Measurements from ENCODE around the gene CDH15. TPM values are rescaled to one million over a fixed set of nuclear protein-coding genes. Genes with fewer than 3 reads are reported as not detected.
"Not testable (repeated sequence)": the region's sequence is repeated elsewhere in the genome, so short reads cannot be mapped to it uniquely, and the experiment has no call there.

Gene CDH15
- total RNA-seq, 2 donors from 2014 or later: 0.12 TPM; not detected in 1

GRCh38 chr16:89222931-89223330 lies 51.4 kb downstream of the CDH15 start:
- no peak for ATAC-seq
- H3K9me3 ChIP-seq (ENCODE audit: control insufficient read depth, low read length, poor library complexity, severe bottlenecking): peaks cover 5% of the 10 kb centered on the region
- H3K27me3 Mint-ChIP-seq: no peaks in the 10 kb centered on the region
- no peak overlapping the region for H3K4me3 Mint-ChIP-seq
- no peak overlapping the region for H3K27ac Mint-ChIP-seq
- DNase-seq: no peak
- H3K4me1 Mint-ChIP-seq: peaks cover 17% of the 10 kb centered on the region
- peaks cover 13% of the 10 kb centered on the region for H3K36me3 Mint-ChIP-seq (ENCODE audit: low read depth)

- H3K27me3 Mint-ChIP-seq: no peaks in the 10 kb centered on the region
Measured at GRCh38 chr16:89224665-89225064, 53.1 kb downstream of the CDH15 start.

GRCh38 chr16:89230255-89230654 lies 58.7 kb downstream of the CDH15 start:
- Mint-ChIP-seq H3K4me3 (no peak overlapping the region), H3K4me1 (peaks cover 1% of the 10 kb centered on the region), H3K36me3 (ENCODE audit: low read depth) (peaks cover 8% of the 10 kb centered on the region), H3K27me3 (no peaks in the 10 kb centered on the region), H3K27ac (no peak overlapping the region)
- ATAC-seq (no peak), DNase-seq (no peak)
- H3K9me3 ChIP-seq (ENCODE audit: control insufficient read depth, low read length, poor library complexity, severe bottlenecking): peaks cover 7% of the 10 kb centered on the region

More at GRCh38 chr16:89224665-89225064, 53.1 kb downstream of the CDH15 start:
- no peak for DNase-seq
- Mint-ChIP-seq H3K27ac (no peak overlapping the region), H3K4me1 (peaks cover 12% of the 10 kb centered on the region), H3K4me3 (no peak overlapping the region), H3K36me3 (ENCODE audit: low read depth) (peaks cover 13% of the 10 kb centered on the region)
- peaks cover 7% of the 10 kb centered on the region for H3K9me3 ChIP-seq (ENCODE audit: control insufficient read depth, low read length, poor library complexity, severe bottlenecking)
- no peak for ATAC-seq

GRCh38 chr16:89232107-89232506 lies 60.6 kb downstream of the CDH15 start:
- no peak overlapping the region for H3K27ac Mint-ChIP-seq

GRCh38 chr16:89233678-89234490 lies 62.3 kb downstream of the CDH15 start:
- no peaks in the 10 kb centered on the region for H3K27me3 Mint-ChIP-seq
- H3K9me3 ChIP-seq (ENCODE audit: control insufficient read depth, low read length, poor library complexity, severe bottlenecking): no peaks in the 10 kb centered on the region
- DNase-seq (no peak), ATAC-seq (no peak)
- no peaks in the 10 kb centered on the region for H3K4me1 Mint-ChIP-seq
- no peak overlapping the region for H3K4me3 Mint-ChIP-seq
- H3K27ac Mint-ChIP-seq: no peak overlapping the region
- H3K36me3 Mint-ChIP-seq (ENCODE audit: low read depth): peaks cover 5% of the 10 kb centered on the region

More at GRCh38 chr16:89232107-89232506, 60.6 kb downstream of the CDH15 start:
- peaks cover 5% of the 10 kb centered on the region for H3K36me3 Mint-ChIP-seq (ENCODE audit: low read depth)
- H3K4me3 Mint-ChIP-seq: no peak overlapping the region
- no peak for ATAC-seq
- no peaks in the 10 kb centered on the region for H3K27me3 Mint-ChIP-seq
- H3K4me1 Mint-ChIP-seq: no peaks in the 10 kb centered on the region
- H3K9me3 ChIP-seq (ENCODE audit: control insufficient read depth, low read length, poor library complexity, severe bottlenecking): peaks cover 7% of the 10 kb centered on the region
- no peak for DNase-seq

GRCh38 chr16:89237733-89238132 lies 66.2 kb downstream of the CDH15 start:
- Mint-ChIP-seq H3K4me1 (peaks cover 9% of the 10 kb centered on the region), H3K36me3 (ENCODE audit: low read depth) (peaks cover 3% of the 10 kb centered on the region), H3K27me3 (no peaks in the 10 kb centered on the region), H3K4me3 (no peak overlapping the region), H3K27ac (no peak overlapping the region)
- DNase-seq (no peak), ATAC-seq (no peak)
- H3K9me3 ChIP-seq (ENCODE audit: control insufficient read depth, low read length, poor library complexity, severe bottlenecking): no peaks in the 10 kb centered on the region

- Mint-ChIP-seq H3K4me1 (peaks cover 9% of the 10 kb centered on the region), H3K27ac (peak overlapping the region; percentile 98), H3K36me3 (ENCODE audit: low read depth) (no peaks in the 10 kb centered on the region), H3K27me3 (no peaks in the 10 kb centered on the region), H3K4me3 (peak overlapping the region; percentile 91)
- H3K9me3 ChIP-seq (ENCODE audit: control insufficient read depth, low read length, poor library complexity, severe bottlenecking): no peaks in the 10 kb centered on the region
- DNase-seq (peak; percentile 71 to 85 (median 73)), ATAC-seq (peak; percentile 84)
Measured at GRCh38 chr16:89241187-89242007, 69.8 kb downstream of the CDH15 start.

- Mint-ChIP-seq H3K27me3 (no peaks in the 10 kb centered on the region), H3K4me1 (peaks cover 9% of the 10 kb centered on the region), H3K27ac (peak overlapping the region; percentile 98), H3K4me3 (peak overlapping the region; percentile 57), H3K36me3 (ENCODE audit: low read depth) (no peaks in the 10 kb centered on the region)
- H3K9me3 ChIP-seq (ENCODE audit: control insufficient read depth, low read length, poor library complexity, severe bottlenecking): no peaks in the 10 kb centered on the region
- no peak for ATAC-seq
- DNase-seq: no peak
Measured at GRCh38 chr16:89242795-89243200, 71.2 kb downstream of the CDH15 start.

- H3K36me3 Mint-ChIP-seq (ENCODE audit: low read depth): no peaks in the 10 kb centered on the region
- H3K4me3 Mint-ChIP-seq: no peak overlapping the region
- no peaks in the 10 kb centered on the region for H3K9me3 ChIP-seq (ENCODE audit: control insufficient read depth, low read length, poor library complexity, severe bottlenecking)
- H3K27me3 Mint-ChIP-seq: no peaks in the 10 kb centered on the region
- no peak for ATAC-seq
- H3K4me1 Mint-ChIP-seq: peaks cover 9% of the 10 kb centered on the region
- H3K27ac Mint-ChIP-seq: no peak overlapping the region
- no peak for DNase-seq
Measured at GRCh38 chr16:89243664-89244063, 72.1 kb downstream of the CDH15 start.

GRCh38 chr16:89244264-89244663 lies 72.7 kb downstream of the CDH15 start:
- ATAC-seq; H3K27me3 Mint-ChIP-seq; H3K4me3 Mint-ChIP-seq; H3K36me3 Mint-ChIP-seq (ENCODE audit: low read depth); DNase-seq; H3K9me3 ChIP-seq (ENCODE audit: control insufficient read depth, low read length, poor library complexity, severe bottlenecking); H3K27ac Mint-ChIP-seq; H3K4me1 Mint-ChIP-seq: not testable (repeated sequence)

- DNase-seq: no peak
- no peak for ATAC-seq
- H3K27ac Mint-ChIP-seq: no peak overlapping the region
- H3K4me1 Mint-ChIP-seq: peaks cover 9% of the 10 kb centered on the region
- no peaks in the 10 kb centered on the region for H3K36me3 Mint-ChIP-seq (ENCODE audit: low read depth)
- H3K9me3 ChIP-seq (ENCODE audit: control insufficient read depth, low read length, poor library complexity, severe bottlenecking): no peaks in the 10 kb centered on the region
- no peak overlapping the region for H3K4me3 Mint-ChIP-seq
- no peaks in the 10 kb centered on the region for H3K27me3 Mint-ChIP-seq
Measured at GRCh38 chr16:89244754-89245153, 73.2 kb downstream of the CDH15 start.

Data from T-helper 17 cell (primary cell).